HG03066 (cell line): ENCODE data around the gene WBP1.
"Not testable (repeated sequence)": the region's sequence is repeated elsewhere in the genome, so short reads cannot be mapped to it uniquely, and the experiment has no call there.

Experiments used
- ATAC-seq: cut with Tn5 transposase; IDR thresholded peaks from one replicate; pipeline ENCODE4 v1.9.1; 2021; ENCODE audit warnings: low read depth; ENCODE audit not compliant: unreplicated experiment

The WBP1 gene

DNA sequence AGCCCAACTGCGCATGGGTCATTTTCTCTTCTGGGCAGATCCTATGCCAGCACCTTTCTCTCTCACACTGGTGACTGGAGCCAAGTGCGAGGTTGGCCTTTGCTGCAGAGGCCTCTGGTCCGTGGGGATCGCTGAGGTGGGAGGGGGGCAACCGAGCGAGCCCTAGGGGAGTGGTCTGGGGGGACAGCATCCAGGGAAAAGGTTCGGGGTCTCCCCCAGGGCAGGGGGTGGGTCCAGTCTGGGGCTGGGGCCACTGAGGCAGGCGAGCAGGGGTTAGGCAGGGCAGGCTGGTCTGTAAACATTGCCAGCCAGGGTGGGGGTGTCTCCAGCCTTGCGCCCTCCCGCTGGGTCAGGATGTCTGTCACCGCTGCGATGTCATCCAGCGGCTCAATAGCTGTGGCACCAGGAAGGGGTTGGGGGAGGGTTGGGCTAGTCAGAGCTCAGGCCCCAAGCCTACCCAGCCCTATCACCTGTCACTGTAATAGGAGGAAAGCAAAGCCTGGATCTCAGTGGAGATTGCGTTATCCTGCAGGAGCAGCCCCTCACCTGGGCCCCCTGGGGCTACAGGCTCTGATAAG lies 32.0 kb upstream of the WBP1 start:
- no peak for ATAC-seq

DNA sequence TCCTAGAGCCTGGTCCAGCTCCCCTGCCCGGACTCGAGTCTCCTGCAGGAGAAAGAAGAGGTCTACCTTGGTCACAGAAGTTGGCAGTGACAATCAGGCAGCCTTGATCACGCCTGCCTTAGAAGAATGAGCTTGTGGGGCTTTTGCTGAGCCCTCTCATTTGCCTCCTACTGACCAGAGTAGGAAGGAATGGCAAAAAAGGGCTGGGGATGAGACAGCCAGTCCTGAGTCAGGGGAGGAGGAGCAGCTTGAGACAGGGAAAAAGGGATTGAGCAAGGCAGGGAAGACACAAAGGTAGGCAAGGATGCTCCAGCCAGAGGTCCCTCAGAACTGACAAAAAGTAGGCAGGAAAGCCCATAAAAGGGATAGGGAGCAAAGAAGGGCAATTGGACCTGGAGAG lies 30.7 kb upstream of the WBP1 start:
- ATAC-seq, result no peak

DNA sequence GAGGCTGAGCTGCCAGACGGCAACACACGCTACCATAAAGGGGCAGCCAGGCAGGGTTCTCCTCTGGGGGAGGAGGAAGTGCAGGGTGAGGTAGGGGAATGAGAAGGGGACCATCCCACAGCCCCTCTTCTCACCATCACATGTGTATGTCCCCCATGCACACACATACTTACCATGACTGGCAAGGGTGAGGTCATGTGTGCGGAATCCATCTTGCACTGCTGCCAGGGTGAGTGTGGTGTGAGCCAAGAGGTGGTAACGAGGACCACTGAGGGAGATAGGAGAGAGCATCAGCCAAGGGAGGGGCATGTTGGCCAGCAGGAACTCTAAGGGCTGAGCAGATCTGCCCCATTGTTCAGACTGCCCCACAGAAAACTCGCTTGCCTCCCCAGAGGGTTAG lies 29.6 kb upstream of the WBP1 start:
- no peak for ATAC-seq

DNA sequence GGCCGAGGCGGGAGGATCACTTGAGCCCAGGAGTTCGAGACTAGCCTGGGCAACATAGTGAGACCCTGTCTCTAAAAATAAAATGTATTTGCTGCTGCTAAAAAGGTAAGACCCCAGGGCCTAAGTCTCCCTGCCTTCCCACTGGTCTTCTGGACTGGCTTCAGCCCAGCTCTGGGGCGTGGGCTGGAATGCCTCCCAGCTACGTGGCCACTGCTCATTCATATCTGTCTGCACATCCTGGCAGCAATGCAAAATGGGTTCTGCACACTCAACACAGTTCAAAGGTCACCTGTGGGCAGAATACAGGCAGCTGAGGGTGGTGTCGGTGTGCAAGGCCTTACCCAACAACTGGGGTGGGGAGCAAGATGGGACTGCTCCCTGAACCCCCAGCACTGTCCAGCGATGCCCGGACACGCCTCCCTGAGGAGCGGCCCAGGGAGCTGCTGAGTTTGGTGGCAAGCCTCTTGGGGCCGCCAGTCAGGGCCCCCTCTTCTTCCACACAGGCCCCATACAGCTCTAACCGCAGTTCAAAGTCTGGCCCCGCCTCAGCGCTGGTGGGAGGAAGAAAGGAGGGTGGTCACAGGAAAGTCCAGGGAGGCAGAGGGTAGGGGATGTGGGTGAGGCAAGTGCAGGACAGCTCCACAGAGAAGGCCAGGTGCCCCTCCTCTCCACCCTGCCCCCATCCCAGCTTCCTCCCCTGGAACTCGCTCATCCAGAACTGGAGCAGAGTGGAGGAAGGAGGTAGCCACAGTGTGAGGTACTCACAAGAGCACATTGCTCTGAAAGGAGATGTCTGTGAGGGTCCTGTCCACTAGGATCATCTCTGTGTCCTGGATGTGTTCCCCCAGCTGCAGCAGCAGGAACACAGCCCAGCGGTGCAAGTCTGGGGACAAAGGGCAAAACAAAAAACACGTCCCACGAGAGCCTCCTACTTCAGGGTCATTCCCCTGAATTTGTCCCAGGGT lies 28.5 kb upstream of the WBP1 start:
- no peak for ATAC-seq

DNA sequence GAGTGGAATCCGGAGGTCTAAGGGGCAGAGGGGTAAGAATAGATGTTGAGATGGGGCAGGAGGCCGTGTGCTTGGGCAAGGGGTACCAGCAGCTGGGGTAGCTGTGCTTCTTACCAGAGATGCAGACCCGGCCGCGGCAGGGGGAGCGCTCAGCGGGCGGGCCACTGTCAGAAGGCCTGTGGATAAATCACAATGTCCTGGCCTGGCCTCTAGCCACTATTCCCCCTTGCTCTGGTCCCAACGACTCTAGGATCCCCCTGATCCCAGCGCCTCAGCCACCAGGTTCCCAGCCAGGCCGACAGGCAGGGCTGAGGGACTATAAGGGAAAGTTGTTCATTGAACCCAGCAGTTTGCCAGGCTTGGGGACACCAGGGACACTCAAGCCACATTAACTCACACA lies 27.7 kb upstream of the WBP1 start:
- no peak for ATAC-seq

DNA sequence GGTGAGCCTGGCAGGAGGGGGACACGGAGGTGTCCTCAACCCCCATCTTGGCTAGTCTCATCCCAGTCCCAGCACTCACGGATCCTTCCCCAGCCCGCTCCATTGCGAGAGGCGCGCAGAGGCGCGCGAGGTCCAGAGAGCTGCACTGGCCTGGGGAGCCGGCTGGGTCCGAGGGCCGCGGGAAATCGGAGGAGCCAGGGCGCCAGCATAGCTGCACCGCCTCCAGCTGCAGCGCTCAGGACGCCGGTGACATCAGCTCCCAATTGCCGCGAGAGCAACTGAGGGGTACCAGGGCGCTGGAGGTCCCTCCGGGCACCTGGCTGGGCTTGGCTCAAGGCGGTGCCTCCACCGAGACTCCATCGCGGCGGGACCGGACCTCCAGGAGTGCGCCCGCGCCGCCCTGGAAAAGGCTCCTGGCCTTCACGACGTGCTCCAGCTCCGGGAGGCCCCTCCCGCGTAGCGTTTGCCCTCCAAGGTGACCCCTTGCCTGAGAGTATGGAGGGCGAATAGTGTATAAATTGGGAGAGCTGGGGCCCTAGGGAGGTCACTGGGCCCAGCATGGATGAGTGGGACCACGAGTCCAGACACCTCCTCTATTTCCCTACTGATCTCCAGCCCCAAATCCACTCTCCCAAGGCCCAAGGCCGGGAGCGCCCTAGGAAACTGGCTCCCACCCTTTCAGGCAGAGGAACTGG lies 22.0 kb upstream of the WBP1 start:
- ATAC-seq, result no peak

DNA sequence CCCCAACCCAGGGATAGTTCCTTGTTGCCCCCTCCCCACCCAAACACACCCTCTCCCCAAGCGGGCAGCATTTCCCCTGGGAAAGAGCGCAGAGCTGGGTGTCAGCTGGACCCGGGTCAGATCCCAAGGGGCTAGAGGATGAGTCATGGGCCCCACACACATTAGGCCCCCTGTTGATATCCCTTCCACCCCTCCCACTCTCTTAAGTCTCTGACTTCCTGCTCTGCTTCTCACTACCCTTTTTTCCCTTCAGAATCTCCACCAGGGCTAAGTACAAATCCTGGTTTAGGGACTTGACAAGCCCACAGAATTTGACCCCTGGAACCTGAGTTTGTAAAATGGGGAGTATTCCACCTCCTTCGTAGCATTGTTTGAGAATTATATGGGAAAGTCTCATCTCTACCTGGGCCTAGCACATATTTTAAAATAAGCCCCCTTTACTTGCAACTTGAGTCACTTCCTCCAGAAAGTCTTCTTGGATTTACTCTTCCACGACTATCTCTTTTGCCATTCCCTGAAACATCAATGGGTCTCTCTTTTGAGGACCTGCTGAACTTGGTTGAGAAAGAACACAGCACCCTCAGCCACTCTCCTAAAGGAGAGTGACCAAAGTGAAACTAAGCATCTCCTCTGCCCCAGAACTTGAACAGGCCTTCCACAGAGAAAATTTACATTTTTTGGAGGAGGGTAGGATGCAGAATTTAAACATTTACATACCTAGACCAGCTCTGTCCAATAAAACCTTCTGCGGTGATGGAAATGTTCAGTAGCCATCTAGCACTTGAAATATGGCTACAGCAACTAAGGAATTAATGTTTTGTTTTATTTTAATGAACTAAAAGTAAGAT lies 21.2 kb upstream of the WBP1 start:
- ATAC-seq, result no peak

DNA sequence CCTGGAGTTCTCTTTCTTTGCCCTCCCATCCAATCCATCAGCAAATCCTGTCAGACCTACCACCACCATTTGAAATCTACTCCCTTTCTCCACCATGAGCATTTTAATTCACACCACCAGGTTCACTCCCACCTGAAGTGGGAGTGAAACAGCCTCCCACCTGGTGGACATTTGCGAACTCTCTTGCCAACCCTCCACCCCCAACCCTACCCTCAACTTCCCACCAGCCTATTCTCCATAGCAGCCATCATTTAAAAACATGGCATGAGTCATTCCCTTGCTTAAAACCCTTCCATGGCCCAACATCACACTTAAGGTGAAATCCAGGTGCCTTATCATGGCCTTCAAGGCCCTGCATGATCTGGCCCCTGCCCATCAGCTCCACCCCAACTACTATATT lies 20.0 kb upstream of the WBP1 start:
- no peak for ATAC-seq

DNA sequence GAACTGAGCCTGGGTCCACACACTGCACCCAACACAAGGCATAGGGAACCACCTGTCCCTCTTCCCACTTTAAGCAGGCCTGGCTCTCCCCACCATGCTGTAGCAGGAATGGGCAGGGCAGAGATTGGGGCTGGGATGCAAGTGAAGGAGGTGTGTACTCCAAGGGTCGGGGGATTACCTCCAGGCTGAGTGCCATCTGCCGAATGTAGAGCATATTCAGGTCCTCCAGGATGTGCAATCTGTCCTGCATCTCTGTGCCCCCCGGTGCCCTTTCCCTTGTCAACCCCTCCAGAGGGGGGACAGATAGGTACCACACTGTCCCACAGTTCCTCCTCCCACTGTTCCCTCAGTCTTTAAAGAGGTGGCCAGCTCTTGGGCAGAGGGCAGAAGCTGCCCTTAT lies 18.9 kb upstream of the WBP1 start:
- no peak for ATAC-seq

DNA sequence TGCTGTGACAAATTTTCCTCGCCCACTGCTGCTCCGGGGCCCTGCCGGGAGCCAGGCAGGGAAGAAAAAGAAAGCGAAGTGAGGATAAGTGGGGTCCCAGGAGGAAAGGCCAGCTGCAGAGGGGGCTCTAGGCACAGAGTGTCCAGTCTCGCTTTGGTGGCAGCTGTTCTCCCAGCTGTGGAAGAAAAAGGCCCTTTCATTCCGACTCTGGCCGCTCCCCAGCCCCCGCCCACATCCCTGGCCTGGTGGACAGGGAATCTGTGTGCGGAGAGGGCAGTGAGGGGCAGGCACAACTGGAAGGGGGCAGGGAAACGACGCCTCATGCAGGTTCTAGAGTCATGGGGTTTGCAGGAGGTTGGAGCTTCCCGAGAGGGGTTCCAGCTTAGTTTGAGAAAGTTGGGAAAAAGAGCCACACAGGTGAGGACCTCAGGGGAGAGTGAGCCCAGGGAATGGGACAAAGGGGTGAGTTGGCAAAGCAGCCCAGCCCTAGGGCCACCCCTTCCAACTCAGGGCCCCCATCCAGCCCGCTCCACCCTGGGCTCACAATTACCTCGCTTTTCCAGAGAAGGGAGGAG lies 18.3 kb upstream of the WBP1 start:
- ATAC-seq, result peak; percentile 3

DNA sequence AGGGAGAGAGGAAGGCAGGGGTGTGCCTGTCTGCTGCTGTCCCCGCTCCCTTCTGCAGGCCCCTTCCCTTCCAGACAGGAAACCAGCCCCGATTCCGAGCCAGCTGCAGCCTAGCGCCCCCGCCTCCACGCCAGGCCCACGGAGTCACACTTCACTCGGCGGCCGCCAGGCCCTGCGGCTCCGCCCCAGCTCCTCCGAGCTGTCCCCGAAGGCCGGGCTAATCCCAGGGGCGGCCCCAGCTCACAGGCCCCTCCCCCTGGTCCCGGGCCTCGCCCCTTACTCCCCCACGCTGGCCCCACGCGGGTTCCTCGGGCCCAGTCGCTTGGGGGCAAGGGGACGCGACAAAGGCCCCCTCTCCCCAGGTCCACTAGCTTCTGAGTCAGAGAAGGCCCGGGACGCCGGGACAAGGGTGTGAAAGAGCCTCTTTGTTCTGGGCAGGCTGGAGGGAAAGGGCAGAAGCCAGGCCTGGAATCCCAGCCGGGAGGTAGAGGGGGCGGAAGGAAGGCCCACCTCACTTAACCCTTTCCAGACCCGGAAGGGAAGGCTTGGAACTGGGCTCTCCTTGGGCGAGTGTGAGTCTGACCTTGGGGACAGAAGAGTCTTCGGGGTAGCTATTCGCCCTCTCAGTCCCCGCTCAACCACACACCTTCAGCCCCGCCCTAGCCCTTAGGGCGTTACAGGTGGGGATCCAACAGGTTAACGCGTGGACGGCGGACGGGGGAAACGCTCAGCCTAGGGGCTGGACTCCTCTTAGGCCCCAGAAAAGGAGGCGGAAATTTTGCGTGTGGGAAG lies 17.7 kb upstream of the WBP1 start:
- ATAC-seq, result peak; percentile 87

DNA sequence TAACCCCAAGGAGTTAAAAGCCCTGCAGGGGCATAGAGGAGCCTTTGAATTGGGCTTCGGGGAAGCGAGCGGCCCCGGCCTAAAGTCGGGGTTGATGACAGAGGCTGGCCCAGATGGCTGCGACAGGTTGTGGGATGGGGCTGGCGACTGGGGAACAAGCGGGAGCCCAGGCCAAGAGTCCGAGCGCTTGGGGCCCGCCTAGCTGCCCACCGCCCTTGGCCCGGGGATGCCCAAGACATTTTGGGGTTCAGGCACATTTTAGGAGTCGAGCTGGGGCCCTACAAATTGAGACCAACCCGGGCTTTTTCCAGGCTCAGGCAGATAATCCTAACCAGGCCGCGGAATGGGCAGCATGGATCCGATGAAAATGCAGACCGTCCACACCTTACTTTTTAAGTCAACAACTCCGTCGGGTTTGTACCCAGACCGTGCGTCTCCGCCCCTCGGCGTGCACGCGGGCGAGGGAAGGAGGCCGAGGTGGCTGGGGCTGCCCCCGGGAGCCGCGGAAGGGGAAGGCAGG lies 17.0 kb upstream of the WBP1 start:
- no peak for ATAC-seq

DNA sequence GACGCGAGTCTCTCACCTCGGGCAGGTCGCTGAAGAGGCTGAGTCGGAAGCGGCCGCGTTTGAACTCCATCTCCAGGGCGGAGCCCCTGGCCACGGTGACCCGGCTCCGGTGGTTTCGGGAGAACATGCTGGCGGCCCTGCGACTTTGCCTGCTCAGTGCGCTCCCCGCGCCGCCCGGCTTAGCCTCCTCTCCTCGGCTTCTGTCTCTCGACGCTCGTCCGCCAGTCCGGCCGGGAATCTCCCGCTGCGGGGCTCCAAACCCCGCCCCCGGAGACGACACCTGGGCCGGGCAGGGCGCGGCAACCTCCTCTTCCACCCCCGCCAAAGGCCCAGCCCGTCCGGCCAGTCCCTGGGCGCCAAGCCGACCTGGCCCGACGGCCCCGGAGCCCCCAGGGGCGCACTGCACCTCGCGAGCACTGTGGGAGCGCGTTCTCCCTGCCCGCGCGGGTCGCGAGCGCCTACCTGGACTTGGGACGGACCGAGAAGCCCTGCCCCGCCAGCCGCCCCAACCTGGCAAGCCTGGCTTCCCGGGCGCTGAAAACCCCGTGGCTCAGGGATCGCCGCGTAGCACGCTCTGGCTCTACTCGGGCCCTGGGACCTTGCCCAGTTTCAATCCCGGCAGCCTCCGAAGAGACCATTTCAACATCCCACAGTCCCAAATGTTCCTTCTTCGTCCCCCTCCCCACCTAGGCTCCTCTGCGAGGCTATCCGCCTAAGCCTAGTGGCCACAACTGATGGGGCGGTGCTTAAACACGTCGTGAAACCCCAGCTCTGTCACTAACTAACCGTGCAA lies 16.4 kb upstream of the WBP1 start, which contains the start of gene RTKN:
Gene RTKN, minus strand, starts transcription at position 248 of the 793 bp plus-strand sequence. Its CDS starts 121 bp downstream, at position 127.
- no peak for ATAC-seq

DNA sequence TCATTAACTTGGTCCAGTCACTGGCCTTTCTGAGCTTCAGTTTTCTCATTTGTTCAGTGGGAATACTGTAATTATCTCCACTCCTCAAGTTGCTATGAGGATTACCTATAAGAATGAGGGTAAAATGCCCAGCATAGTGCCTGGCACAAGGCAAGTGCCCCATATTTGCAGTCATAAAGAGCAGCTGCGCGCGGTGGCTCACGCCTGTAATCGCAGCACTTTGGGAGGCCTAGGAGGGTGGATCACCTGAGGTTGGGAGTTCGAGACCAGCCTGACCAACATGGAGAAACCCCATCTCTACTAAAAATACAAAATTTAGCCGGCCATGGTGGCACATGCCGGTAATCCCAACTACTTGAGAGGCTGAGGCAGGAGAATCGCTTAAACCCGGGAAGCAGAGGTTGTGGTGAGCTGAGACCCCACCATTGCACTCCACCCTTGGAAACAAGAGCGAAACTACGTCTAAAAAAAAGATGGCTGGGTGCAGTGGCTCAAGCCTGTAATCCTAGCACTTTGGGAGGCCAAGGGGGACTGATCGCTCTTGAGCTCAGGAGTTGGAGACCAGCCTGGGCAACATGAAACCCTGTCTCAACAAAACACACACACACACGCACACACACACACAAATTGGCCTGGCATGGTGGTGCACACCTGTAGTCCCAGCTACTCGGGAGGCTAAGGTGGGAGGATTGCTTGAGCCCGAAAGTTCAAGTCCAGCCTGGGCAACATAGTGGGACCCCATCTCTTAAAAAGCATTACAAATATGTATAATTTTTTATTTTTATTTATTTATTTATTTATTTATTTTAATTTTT lies 15.5 kb upstream of the WBP1 start:
- ATAC-seq, result not testable (repeated sequence)

DNA sequence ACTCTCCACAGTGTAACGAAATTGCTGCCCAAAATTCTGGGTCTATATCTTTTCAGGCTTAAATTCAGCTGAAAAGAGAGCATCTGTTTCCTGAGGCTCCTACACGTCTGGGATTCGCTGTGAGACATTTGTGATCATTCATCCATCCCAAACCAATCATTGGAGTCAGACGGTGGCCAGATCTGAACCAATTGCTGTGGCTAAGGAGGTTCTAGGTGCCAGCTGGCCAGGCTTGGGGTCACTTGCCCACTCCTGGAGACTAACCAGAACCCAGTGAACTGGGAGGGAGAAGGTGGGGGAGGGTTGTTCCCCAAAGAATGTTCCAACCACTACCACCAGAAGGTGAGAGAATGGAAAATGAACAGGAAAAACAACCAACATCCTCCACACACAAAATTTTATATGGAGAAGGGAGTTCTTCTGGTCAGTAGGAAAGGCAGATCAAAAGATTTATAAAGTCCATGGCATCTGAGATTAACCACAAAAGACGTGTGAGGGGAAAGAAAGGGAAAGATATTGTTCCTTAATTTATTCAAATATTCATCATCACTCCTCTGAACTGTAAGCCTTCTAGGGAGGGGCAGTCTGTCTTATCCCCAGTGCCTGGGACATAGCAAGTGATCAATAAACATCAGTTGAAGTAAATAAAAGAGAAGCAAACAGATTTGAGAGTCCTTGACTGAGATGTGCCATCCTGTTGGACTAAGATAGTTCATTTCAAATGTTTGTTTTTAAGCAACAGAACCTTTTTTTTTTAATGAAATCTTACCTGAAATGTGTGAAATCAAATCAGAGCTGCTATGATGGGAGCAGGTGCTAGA lies 13.5 kb upstream of the WBP1 start:
- no peak for ATAC-seq

DNA sequence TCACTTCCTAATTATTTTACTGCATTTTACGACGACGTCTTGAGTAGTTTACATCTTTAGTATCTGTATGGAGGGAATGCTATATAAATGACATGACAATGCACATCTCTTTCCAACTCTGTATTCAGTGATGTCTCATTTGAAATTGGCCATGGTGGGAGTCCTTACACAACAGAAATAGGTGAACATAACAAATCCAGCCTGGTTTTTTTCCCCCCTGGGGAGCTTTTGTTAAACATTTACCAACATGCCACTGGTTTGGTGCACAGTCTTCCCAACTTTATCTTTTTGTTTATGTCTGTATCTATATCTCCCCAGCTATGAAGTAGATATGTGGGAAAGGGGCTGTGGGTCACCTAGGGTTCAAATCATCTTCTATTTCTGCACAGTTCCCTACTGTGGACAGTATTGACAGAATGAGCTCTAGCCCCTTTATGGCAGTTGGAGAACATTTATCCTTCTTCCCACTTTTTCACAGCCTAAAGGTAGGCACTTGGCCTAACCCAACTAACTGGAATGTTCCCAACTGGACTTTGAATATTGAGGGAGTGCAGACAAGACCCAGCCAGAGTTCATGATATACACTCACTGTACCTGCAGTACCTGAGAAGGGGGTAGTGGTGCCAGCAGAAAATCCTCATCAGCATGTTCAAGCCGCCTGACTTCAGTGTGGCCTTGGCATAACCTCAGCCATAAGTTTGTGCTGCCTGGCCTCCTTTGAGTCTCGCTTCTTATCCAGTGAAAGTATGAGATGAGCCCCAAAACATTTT lies 10.8 kb upstream of the WBP1 start:
- no peak for ATAC-seq
